GM19324 (cell line): Measurements from ENCODE around the gene LEMD2.

Experiments
- ATAC-seq: cut with Tn5 transposase; IDR thresholded peaks from one replicate; pipeline ENCODE4 v1.9.1; 2021; ENCODE audit warnings: mild to moderate bottlenecking, moderate library complexity; ENCODE audit not compliant: unreplicated experiment, low FRiP score

LEMD2 gene

DNA sequence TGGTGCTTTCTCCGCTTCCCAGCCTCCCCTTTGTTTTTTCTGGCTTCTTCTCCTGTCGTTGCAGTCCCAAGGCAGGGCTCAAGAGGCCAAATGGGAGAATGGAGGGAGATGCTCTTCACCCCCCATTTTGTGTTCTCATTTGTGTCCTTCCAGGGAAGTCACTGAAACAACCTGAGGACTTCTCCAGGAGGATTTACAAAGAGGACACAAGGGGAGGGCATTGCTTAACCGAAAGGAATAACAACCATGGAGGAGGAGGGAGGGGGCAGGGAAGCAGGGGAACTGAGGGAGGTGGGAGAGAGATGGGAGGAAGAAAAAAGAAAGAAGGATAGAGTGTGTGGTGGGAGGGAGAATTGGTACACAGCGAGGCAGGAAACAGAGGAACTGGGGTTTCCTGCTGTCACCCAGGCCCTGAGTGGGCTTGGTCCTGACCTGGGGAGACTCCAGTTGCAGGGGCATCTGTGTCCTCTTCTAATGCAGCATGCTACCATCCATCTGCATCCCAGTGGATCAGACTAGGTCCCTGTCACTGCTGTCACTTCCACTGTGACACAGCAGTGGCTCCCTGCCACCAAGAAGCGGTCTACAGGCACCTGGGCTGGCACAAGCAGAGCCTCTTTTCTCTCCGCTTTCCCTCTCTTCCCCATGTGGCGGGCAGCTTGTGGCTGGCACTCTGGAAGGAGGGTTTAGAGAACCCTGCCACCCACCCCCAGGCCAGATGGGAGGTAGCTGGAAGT, 32.0 kb upstream of the LEMD2 start:
- ATAC-seq: no peak

GRCh38 chr6:33820243-33820642, 31.3 kb upstream of the LEMD2 start:
- no peak for ATAC-seq

GRCh38 chr6:33819021-33819420, 30.1 kb upstream of the LEMD2 start:
- no peak for ATAC-seq

- no peak for ATAC-seq
These were observed 29.4 kb upstream of the LEMD2 start for GRCh38 chr6:33818293-33818692.

DNA sequence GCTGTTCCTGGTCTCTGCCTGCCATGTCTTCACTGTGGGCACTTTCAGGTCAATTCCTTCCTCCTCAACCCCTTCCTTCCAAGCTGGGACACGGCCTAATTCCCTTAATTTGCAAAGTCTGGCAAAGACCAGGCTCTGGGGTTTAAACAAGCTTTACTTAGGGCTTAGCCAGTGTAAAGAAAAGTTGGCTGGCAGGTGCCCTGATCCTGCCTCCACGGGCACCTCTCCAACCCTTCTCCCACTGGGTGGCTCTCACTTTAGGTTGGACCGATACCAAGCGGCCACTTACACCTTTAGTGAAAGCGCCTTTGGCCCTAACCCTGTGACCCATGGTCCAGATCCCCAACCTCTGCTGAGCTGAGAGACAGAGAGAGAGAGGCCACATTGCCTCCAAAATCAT, 28.6 kb upstream of the LEMD2 start:
- no peak for ATAC-seq

DNA sequence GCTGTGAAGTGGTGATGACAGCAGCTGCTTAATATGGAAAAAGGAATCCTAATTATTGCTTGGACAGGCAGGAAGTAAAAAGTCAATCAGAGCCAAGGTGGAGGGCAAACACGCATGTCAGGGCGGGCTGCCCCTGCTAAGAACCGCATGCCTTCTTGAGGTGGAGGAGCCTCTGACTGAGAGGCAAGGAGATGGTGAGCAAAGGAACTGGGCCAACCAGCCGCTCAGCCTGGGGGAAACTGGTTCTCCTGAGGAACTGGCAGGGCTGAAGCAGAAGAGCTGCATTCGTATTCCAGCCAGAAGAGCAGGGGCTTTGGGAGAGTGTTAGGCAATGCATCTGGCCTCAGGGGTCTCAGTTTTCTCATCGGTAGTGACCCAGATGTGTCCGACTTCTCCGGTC, 28.0 kb upstream of the LEMD2 start:
- ATAC-seq: no peak

DNA sequence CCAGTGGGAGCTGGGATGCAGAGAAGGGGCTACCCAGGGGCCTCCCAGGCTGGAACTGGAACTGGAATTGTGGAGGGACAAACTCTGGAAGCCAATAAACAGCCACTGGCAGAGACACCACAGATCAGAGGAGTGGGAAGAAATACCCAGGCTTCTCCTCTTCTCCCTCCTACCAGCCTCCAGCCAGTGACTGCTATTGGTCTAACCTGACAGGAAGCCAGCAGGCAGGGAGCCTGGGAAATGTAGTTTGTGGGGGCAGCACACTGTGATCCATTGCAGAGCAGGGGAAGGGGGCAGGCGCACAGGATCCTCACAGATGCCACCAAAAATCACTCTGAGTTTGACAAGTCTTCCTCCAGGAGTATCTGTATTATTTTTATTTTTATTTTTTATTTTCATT, 26.9 kb upstream of the LEMD2 start:
- no peak for ATAC-seq

DNA sequence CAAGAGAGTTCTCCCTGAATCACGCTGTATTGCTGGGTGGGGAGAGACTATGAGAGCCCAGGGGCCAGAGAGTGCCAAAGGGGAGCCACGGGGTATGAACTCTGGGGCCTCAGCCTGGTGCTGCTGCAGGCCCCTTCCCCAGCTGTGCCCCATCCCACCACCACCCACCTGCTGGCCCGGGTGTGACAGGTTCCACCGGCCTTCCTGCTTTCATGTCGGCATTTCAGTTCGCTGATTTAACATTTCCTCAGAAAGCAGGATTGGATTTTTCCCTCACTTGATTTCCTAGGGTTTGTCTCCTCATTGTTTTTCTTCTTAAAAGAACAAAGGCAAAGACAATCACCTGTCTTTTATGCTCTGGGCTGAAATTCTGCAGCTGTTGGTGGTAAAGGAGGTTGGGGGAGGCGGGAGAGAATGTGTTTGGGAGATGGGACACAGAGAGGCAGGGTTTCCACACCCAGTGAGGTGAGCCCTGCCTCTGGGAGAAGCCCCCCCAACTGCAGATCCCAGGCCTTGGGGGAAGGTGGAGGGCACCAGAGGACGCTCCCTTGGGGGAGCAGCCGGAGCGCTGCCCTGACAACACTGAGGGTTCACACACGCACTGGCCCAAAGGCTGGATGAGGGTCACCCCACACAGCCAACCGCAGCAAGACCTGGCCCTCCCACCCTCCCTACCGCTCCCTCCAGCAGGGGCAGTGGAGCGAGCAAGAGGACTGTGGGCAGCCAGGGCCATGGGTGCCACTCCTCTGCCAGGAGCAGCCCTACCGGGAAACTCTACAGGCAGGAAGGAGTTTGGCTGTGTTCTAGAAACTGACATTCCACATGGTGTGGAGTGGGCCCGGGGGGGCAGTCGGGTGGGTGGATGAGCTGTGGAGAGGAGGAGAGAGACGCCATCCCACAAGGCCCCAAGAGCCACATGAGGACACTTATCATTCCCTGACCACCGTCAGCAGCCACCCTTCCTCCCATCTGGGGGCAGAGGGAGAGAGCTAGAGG, 25.4 kb upstream of the LEMD2 start:
- ATAC-seq: no peak

DNA sequence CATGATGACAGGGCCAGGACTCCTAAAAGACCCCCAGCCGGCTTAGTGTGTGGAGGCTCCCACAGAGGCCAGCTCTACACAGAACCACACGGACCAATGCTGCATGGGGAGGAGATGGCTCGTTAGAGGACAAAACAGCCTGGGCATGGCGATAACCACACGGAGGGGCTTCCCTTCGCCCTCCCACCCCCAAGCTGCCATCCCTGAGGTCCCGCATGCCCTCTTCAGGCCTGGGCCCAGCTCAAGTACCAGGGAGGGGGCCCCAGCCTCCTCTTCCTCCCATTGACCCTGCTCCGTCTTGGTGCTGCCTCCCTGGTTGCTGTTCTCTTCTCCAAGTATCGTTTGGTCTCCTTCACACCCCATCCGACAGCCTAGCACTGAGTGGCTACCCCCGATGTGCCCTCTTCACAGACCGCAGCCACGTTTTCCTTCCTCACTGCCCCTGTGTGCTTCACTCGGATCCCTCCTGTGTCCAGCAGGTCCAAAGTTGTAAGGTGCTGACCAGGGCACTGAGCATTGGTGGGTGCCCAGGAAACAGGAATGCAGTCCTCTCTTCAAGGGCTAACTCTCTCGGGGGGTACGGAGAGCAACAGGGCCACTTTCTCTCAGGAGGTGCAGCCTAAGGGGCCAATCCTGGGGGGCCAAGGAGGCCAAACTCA, 24.4 kb upstream of the LEMD2 start:
- no peak for ATAC-seq

GRCh38 chr6:33812669-33813068, 23.7 kb upstream of the LEMD2 start:
- no peak for ATAC-seq

GRCh38 chr6:33809594-33809993, 20.7 kb upstream of the LEMD2 start:
- ATAC-seq: no peak

DNA sequence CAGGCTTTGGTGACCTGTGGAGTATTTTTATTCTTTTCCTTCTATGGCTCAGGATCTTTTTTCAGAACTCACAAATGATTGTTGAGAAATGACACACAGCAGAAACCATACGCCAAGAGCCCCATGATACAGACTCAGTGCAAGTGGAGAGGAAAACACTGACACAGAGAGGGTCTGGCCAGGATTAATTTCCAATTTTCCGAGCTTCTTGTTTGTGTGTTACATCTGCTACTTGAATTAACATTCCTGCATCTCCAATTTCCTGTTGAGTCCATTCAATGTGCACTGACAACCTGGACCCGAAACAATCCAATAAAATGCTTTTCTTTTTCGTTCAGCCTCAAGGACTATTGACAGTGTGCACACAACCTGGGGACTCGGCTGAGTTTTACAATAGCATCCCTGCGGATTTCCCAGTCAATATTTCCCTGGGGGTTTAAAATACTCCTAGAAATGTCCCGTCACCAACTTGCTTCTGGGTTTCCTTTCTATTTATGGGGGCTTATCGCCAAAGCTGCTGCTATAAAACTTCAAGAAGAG, 19.8 kb upstream of the LEMD2 start:
- no peak for ATAC-seq

GRCh38 chr6:33807606-33808005, 18.7 kb upstream of the LEMD2 start:
- ATAC-seq: no peak

GRCh38 chr6:33806841-33807240, 17.9 kb upstream of the LEMD2 start:
- ATAC-seq: no peak

DNA sequence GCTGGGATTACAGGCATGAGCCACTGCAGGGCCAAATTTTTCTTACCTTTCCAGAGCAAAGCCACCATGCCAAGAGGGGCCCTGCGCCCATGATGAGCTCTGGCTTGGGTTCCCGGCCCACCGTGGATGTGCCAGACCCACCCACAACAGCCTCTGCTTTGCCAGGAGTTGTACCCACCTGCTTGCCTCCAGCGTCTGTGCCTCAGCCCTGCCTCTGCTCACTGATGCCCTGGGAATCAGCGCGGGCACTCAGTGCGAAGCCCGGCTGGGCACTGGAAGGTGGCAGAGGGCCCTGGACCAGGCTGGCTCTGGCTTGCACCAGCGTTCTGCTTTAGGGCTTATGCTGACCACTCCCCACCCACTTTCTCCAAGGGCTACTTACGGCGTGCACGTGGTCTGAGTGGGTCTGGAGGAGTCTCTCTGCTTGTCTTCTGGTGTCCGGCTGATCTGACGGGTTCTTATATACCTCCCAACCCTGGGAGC, 14.7 kb upstream of the LEMD2 start, which contains the start of gene MLN:
MLN (minus strand) TSS at position 433 of the 483 bp plus-strand sequence. CDS start 2,840 bp downstream, outside the sequence.
- ATAC-seq: no peak

DNA sequence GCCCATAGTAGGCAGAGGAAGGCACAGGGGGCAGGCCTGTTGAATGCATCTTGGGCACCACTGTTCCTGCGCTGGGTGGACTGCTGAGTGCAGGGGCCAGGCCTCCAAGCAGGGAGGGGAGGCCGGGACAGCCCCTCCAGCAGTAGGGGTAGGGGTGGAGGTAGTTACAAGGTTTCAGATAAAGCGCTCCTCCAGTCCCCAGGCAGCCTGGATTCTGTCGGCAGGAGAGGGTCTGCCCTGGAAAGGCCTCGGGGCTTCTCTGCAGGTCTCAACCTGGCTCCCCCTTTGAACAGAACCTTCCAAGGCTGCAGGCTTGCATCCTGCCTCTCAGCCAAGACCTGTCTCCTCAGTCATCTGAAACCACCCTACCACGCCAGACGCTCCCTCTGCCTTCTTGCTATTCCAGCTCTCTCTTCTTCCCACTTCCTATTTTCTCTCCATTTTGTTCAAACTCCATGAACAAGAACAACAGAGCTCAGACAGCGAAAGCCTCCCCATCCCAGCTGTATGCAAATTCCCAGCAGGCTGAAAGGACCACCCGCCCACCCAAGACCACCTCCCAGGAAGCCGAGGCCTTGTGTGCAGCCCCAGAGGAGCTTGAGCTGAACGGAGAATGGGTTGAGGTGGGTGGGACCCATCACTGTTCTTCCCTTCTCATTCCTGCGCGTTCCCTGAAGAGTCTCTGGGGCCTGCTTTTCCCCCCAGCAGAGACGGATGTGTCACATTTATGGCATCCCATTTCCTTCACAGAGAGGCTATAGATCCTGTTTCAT, 13.4 kb upstream of the LEMD2 start:
- ATAC-seq: no peak

DNA sequence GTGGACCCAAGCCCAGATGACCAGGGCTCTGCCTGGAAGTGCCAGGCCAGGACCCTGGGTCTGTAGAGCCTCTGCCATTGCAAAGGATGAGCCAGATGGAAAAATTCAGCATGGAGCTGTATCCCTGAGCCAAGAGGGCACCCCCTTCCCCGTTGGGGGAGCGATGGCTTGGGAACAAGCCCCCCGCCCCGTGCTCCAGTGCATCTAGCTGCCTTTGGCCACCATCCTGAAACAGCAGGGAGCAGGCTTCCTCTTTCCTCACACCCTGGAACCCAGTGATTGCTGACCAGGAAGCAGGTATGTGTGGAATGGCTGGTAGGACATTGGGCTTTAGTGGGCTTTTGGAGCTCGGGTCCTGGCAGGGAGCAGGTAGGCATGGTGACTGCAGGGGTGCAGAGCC, 12.7 kb upstream of the LEMD2 start:
- ATAC-seq: no peak

GRCh38 chr6:33800248-33800969, 11.5 kb upstream of the LEMD2 start:
- ATAC-seq: no peak

DNA sequence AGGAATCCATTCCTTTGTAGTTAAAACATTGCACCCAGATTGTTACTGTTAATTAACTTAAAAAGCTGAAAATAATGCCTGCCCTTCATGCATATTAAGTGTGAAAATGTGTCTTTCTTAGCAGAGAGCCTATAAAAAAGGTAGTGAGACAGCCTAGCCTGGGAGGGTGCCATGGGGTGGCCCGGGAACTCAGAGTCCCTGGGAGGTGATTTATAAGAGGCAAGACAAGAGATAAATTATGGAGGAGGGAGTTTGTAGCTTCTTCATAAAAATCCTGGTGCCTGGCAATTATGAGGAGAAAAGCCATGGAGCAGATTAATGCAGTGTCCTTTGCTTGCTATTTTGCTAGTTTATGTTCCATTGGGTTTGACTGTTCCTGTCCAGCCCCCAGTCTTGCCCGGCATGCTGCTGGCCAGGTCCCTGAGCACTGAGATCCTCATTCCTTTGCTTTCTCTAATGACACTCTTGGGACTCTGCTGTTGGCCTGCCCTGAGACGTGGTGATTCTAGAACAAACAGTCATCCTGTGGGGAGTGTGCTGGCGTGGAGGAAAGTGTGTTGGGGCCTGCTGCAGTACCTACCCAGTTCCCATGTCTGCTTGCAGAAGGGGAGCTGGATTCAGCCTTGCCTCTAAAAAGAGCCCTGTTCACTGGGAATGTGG, 10.7 kb upstream of the LEMD2 start:
- ATAC-seq: no peak
